ENCODE measurements around the gene HDHD3. TPM values are rescaled to one million over a fixed set of nuclear protein-coding genes. Genes with fewer than 3 reads are reported as not detected.
A peak's percentile ranks its signal among the peaks of the same experiment; 100 is the strongest.

HDHD3 gene
- total RNA-seq, 1 experiment from 2014 or later = 15.7 TPM

DNA sequence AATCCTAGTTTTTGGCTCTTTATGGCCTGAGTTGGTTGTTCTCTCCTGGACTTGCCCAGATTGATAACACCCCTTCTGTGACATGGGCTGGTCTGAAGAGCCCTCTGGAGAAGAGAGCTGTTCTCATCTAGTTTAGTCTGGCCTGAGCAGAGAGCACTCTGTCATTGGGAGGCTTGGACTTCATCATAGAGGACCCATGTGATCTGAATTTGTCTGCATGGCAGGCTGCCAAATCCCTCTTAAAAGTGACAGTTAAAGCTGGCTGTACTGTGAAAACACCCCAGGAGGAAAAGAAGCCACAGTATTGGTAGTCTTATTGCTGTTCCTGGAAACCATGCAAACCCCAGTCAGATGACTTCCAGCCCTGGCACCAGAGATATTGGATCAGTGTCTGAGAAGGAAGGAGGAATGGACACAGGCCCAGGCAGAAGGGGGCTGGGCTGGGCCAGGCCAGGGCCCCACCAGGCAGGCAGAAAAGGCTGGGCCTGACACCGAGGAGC is 33.0 kb downstream of the HDHD3 start (continued):
- no peak for TF ChIP-seq ESRRA (CRISPR knock-in tag; IDR thresholded peaks at IDR 0.05; ENCODE audit: borderline replicate concordance)
- TF ChIP-seq ZNF425 (CRISPR knock-in tag; conservative IDR thresholded peaks at IDR 0.05) = no peak

DNA sequence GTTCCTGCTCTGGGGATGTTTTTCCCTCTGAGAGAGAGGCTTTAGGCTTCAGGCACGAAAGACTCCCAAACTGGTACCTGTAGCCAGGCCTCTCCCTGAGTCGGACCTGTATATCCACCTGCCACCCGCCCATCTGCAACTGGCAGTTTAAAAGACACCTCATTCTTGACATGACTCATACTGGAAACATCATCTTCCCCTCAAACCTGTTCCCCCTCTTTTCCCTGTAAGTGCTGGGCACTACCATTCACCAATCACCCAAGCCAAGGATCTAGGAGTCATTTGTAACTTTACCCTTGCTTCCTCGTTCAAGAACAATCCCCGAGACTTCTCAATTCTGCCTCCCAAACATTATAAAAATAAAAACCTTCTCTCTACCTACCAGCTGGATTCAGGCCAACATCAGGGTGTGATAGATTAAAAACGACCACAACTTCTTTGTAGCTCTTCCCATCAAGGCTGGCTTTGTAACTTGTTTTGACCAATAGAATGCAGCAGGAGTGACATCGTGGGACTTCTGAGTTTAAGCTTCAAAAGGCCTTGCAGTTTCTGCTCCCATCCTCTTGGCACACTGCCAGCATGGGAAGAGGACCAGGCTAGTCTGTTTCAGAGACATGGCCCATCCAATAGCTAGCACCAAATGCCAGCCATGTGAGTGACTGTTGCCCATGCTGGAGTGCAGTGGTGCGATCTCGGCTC is 34.9 kb downstream of the HDHD3 start:
- H3K27me3 Mint-ChIP-seq (ENCODE audit: low read depth) = peaks cover 52% of the 10 kb centered on the region
- TF ChIP-seq NR3C1 (CRISPR knock-in tag; conservative IDR thresholded peaks at IDR 0.05; ENCODE audit: low read depth) = no peak
- TF ChIP-seq SP1 (CRISPR knock-in tag; conservative IDR thresholded peaks at IDR 0.05) = no peak
- no peak for TF ChIP-seq GTF2I (CRISPR knock-in tag; conservative IDR thresholded peaks at IDR 0.05)
- TF ChIP-seq ZNF396 (CRISPR knock-in tag; IDR thresholded peaks at IDR 0.05; ENCODE audit: borderline replicate concordance) = no peak
- no peak for TF ChIP-seq AFF4 (CRISPR knock-in tag; IDR thresholded peaks at IDR 0.05; ENCODE audit: borderline replicate concordance)
- no peak for TF ChIP-seq TCF7 (CRISPR knock-in tag; IDR thresholded peaks at IDR 0.05; ENCODE audit: low read depth)
- no peak for TF ChIP-seq ZNF232 (CRISPR knock-in tag; IDR thresholded peaks at IDR 0.05)
- TF ChIP-seq, protein P1, sequence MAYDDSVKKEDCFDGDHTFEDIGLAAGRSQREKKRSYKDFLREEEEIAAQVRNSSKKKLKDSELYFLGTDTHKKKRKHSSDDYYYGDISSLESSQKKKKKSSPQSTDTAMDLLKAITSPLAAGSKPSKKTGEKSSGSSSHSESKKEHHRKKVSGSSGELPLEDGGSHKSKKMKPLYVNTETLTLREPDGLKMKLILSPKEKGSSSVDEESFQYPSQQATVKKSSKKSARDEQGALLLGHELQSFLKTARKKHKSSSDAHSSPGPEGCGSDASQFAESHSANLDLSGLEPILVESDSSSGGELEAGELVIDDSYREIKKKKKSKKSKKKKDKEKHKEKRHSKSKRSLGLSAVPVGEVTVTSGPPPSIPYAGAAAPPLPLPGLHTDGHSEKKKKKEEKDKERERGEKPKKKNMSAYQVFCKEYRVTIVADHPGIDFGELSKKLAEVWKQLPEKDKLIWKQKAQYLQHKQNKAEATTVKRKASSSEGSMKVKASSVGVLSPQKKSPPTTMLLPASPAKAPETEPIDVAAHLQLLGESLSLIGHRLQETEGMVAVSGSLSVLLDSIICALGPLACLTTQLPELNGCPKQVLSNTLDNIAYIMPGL (CRISPR knock-in tag; IDR thresholded peaks at IDR 0.05) = no peak
- no peak for TF ChIP-seq SMAD4 (CRISPR knock-in tag; IDR thresholded peaks at IDR 0.05)
- CTCF ChIA-PET = interaction anchor here (1.1 kb wide), 1 partner anchor 14 kb away, joined by 5 read pairs; no protein-coding TSS in a partner anchor
- ATAC-seq (no peak), DNase-seq (ENCODE audit: low spot score) (no peak)
- peaks cover 5% of the 10 kb centered on the region for H3K4me1 Mint-ChIP-seq
- no peaks in the 10 kb centered on the region for H3K36me3 Mint-ChIP-seq
- no peak overlapping the region for H3K27ac Mint-ChIP-seq
- POLR2A ChIA-PET = no interaction called here
- no peak overlapping the region; the same call in 1 of the 2 replicates for H3K4me3 Mint-ChIP-seq
- no peaks in the 10 kb centered on the region for H3K9me3 Mint-ChIP-seq

GRCh38 chr9:113340011-113340699 is 36.6 kb downstream of the HDHD3 start, which contains the start of gene WDR31:
Gene WDR31, minus strand, starts transcription at chr9:113340275. Its CDS starts 8,253 bp downstream, at chr9:113332022.
- CTCF ChIA-PET = interaction anchor here (0.6 to 2.3 kb wide), 10 partner anchors 9 to 318 kb away, joined by 3 to 17 read pairs (median 4); partner anchors contain the start of genes ALAD, BSPRY, CDC26 and HDHD3
- H3K4me3 Mint-ChIP-seq = peak within 1 kb of the TSS; percentile 77
- no peaks in the 10 kb centered on the region for H3K9me3 Mint-ChIP-seq
- H3K27me3 Mint-ChIP-seq (ENCODE audit: low read depth) = peaks cover 48% of the 10 kb centered on the region
- DNase-seq (ENCODE audit: low spot score) (peak; percentile 86), ATAC-seq (peak; percentile 98)
- H3K4me1 Mint-ChIP-seq = peaks cover 5% of the 10 kb centered on the region
- H3K36me3 Mint-ChIP-seq = no peaks in the 10 kb centered on the region
- POLR2A ChIA-PET = interaction anchor here (0.9 to 1.8 kb wide), 8 partner anchors 9 to 70 kb away, joined by 3 to 15 read pairs (median 4); partner anchors contain the start of genes ALAD, BSPRY, C9orf43 and CDC26
- no peak within 1 kb of the TSS for H3K27ac Mint-ChIP-seq
- TF ChIP-seq, protein P2, sequence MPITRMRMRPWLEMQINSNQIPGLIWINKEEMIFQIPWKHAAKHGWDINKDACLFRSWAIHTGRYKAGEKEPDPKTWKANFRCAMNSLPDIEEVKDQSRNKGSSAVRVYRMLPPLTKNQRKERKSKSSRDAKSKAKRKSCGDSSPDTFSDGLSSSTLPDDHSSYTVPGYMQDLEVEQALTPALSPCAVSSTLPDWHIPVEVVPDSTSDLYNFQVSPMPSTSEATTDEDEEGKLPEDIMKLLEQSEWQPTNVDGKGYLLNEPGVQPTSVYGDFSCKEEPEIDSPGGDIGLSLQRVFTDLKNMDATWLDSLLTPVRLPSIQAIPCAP (CRISPR knock-in tag; IDR thresholded peaks at IDR 0.05) = 0 out of 2 replicates have a peak, but pooled peaks have one; percentile 46
- TF ChIP-seq ZNF532 (CRISPR knock-in tag; IDR thresholded peaks at IDR 0.05; ENCODE audit: borderline replicate concordance) = no peak
- peak; percentile 67; the same call in 1 of the 2 replicates for TF ChIP-seq MYBL2 (CRISPR knock-in tag; IDR thresholded peaks at IDR 0.05)
- TF ChIP-seq KAT7 (CRISPR knock-in tag; IDR thresholded peaks at IDR 0.05; ENCODE audit: borderline replicate concordance) = 0 out of 2 replicates have a peak, but pooled peaks have one; percentile 87
- TF ChIP-seq ZNF263 (CRISPR knock-in tag; IDR thresholded peaks at IDR 0.05; ENCODE audit: low read depth) = no peak
- TF ChIP-seq, protein P3, sequence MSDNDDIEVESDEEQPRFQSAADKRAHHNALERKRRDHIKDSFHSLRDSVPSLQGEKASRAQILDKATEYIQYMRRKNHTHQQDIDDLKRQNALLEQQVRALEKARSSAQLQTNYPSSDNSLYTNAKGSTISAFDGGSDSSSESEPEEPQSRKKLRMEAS (CRISPR knock-in tag; IDR thresholded peaks at IDR 0.05) = peak; percentile 86
